HG03439 (cell line): ENCODE results near the gene SERPIND1.

ENCODE experiments used
- ATAC-seq: cut with Tn5 transposase; IDR thresholded peaks from one replicate; pipeline ENCODE4 v1.9.1; 2021; ENCODE audit warnings: mild to moderate bottlenecking, moderate library complexity; ENCODE audit not compliant: unreplicated experiment

Gene SERPIND1

GRCh38 chr22:20788627-20789344, 14.9 kb downstream of the SERPIND1 start:
- ATAC-seq: no peak

DNA sequence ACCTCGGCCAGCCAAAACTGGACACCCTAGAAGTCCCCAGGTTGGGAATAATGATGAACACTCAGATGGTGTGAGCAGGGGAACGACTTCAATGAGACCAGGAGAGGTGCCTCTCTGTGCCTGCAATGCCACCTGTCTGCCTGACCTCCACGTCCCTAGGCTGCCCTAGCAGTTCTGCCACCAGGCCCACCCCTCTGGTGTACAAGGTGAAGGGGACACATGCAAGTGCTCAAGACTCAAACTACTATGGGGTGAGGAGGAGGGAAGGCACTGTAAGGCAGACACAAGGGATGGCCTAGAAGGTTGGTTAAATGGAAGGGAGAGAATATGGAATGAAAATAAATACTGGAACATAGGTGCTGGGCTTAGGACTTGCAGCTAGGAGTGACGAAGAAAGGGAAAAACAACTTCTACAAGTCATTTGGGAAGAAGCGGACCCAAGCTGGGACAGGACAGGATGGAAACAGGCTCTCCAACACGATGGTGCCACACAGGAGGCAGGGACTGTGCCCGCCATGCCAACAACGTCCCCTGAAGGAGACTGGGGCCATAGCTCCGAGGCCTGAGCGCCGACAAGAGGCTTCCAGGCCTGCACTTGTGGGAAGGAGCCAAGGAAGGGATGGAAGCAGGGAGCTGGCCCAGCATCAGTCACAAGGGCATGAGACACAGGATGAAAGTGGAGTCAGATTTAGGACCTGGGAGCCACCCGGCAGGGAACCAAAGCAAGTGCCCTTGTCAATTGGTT, 18.5 kb downstream of the SERPIND1 start:
- ATAC-seq: no peak

- ATAC-seq: no peak
Measured at GRCh38 chr22:20792966-20793728, 19.2 kb downstream of the SERPIND1 start.

GRCh38 chr22:20793748-20794649, 20.1 kb downstream of the SERPIND1 start:
- ATAC-seq: no peak

DNA sequence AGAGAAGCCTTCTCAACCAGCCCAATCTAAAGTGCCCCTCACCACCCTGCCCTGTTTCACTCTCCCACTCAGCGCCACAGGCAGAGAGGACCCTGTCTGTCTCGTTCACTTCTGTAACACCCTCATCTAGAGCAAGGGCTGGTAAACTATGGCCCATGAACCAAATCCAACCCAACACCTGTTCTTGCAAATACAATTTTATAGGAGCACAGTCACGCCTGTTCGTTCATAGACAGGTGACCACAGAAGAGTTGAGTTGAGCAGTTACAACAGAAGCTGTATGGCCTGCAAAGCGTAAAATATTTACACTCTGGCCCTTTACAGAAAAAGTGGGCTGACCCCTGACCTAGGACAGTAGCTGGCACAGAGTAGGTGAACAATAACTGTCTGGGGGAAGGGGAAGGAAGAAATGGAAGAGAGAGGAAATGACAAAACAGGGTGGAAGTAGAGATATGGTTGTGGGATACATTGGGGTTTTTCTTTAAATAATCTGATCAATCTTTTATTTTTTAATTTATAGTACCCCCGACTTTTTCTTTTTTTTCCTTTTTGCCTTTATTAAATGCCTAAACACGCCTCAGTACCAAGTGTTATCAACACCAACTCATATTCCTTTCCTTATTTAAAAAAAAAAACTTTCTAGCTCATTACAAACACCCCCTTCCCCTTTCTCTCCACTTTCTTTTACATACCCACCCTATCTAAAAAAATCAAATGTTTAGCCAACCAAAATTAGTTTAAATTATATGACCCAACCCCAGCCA, 20.9 kb downstream of the SERPIND1 start:
- ATAC-seq: no peak

DNA sequence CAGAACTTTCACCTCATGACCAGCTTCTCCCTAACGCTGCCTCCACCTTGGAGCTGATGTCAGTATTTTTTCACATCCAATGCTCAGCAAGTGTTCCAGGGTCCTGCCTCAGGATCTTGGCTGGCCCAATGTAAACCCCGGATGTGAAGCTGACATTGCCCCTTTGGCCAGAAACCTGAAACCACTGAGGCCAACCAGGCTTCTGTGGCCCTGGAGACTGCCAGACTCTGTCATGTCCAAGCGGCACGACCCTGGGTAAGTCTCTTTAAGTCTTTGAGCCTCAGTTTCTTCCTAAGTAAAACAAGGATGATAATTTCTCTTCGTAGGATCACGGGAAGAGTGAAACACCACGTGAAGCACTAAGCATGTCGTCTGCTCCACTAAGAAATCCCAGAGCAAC, 22.8 kb downstream of the SERPIND1 start:
- ATAC-seq: no peak

DNA sequence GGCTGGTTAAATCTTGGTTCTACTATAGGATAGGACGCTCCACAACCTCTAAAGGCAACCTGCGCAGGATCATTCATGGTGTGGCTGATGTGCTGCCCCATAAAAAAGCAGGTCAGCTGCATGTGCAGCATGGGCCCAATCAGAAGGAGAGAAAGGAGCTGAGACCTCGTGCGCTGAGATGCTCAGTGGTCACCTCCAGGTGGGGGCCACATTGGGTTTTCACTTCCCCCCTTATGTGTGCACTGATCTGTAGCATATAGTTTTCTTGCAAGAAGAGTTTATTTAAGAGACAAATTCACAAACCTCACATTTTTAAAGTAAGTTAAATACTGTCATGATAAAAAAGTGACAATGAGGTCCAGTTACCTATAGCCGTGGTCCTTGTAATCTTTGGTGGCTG, 24.3 kb downstream of the SERPIND1 start:
- ATAC-seq: no peak

- no peak for ATAC-seq
Measured at GRCh38 chr22:20798974-20799373, 25.1 kb downstream of the SERPIND1 start.

DNA sequence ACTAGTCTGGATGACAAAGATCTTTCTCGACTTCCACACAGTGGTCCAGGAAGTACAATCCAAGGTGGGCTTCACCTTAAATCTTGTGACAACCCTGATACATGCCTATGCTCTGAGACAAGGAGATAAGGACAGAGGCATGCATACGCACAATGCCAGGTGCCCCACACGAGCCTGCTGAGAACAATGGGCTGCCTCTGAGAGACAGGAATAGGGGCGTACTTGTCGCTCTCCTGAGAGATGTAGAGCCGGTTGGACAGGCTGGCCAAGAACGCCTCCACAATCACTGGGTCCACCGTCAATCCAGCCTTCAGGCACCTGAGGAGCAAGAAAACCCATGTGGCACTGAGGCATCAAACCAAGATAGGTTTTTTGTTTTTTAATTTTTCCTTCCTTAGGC, 25.5 kb downstream of the SERPIND1 start:
- ATAC-seq: no peak

DNA sequence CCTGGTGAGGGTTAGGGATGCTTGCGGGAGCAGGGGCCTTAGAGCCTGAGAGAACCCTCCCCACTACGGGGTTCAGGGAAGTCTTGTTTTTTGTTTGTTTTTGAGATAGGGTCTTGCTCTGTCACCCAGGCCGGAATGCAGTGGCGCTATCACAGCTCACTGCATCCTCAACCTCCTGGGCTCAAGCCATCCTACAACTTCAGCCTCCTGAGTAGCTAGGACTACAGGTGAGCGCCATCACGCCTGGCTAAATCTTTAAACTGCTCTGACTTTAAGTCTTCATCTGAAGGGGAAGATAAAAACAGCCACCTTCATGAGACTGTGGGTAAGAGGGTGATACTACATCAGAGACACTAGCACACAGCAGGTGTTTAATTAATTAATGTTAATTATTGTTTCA, 28.5 kb downstream of the SERPIND1 start:
- ATAC-seq: no peak

DNA sequence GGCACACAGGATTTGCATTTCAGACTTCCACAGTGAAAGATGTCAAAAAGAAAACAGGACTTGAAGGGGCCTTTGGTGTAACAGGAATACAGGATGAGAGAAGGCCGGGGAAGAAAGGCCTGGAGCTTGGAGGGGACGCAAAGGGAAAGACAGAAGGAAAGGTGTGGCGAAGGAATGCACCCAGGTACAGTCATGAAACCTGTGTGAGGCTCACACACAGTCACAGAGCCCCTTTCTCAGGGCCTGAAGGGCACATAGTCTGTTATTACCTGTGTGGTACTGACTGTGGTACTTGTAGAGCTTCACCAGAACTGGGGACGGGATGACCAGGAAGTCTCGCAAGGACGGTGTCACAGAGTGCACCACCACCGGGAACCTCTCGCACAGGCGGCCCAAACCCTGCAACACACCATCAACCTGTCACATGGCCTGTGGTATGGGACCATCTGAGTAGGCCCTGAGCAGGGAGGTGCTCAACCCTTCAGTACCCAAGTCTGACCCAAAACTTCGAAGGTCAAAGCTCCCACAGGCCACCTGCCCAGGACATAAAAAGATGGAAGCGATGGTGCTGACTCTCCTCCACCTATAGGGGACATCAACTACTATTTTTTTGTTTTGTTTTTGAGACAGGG, 29.1 kb downstream of the SERPIND1 start:
- ATAC-seq: no peak

- ATAC-seq: no peak
Measured at GRCh38 chr22:20803696-20804324, 29.9 kb downstream of the SERPIND1 start.

- no peak for ATAC-seq
Measured at GRCh38 chr22:20804650-20805049, 30.7 kb downstream of the SERPIND1 start.

- ATAC-seq: no peak
Measured at GRCh38 chr22:20805972-20806471, 32.1 kb downstream of the SERPIND1 start.

DNA sequence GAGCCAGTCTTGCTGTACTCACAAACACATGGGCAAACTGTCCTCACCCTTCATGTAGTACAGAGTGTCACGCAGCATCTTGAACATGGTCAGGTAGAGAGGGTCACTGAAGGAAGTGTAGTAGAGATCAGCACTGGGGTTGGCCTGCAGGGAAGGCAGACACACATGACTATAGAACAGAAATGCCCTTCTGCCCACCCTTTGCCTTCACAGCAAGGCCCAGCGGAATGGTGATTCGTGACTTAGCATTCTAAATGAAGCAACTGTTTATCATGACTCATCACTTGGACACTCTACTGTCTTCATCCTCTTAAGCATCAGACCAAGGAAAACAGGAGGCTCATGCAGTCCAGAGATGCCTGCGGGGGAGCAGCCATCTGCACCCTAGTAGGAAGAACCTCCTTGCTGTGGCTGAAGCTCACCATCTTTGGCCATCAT, 33.4 kb downstream of the SERPIND1 start:
- no peak for ATAC-seq

DNA sequence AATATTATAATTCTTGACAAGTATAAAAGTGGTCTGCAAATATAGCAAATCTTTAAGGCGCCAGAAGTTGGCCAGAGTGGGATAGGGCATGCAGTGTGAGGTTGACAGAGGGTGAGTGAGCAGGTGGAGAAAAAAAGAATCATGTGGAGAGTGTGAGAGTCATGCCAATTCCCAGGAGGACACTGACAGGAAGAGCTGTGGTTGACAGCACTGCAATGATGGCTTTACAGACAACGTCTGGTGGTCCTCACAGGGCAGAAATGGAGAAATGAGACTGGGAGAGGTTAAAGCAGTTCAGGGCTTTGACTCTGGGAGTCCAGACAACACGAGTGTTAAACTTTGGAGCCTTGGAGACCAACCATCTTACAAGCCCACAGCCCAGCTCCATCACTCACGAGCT, 34.9 kb downstream of the SERPIND1 start:
- ATAC-seq: no peak

DNA sequence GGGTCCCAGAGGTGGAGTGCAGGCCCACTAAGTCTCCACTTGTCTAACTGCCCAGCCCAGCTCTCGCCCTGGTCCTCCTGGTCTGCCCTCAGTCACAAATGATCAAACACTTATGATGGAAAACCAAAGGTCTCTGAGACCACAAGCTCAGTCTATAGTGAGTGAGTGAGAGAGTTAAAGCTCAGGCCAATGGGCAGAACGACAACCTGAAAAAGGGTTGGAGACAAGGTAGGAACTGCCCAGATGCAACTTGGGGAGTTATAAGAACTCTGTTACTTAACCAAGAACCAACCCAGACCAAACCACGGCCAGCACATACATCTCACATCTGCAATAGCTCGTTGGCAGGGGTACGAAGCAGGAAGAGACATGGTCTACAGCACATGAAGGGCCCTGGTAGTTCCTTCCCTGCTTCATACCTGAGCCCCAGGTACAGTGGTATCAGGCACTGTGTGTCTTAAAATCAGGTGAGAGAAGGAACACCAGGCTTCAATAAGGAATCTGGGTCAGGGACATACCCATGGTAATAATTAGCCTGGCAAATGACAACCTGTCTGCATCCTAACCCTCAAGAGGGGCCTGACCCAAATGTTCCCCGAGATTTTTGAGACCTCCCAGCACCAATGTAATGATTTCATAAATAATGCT, 35.7 kb downstream of the SERPIND1 start:
- no peak for ATAC-seq

DNA sequence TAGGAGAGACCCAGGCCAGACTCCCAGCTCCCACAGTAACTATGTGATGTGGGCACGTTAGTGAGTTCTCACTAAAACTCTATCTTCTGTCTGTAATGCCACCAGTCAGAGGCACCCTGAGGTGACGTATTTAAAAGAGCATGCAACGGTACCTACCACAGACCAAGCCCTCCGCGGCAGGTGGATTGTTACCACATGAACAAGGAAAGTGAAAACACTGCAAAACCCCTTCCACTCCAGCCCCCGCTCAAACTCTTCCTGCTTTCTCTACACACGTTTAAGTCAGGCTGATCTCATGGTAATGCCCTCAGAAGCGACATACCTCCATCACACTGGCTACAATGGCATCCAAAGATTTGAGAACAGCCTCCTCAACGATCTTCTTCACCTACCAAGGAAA, 36.7 kb downstream of the SERPIND1 start:
- no peak for ATAC-seq
